Upper lobe of left lung (tissue), 6 donors: ENCODE results near the gene PTPRK. TPM values are rescaled to one million over a fixed set of nuclear protein-coding genes. Genes with fewer than 3 reads are reported as not detected.

ENCODE experiments used
- ATAC-seq, 2 donors: fragments of 200-7000 bp; cut with Tn5 transposase; one replicate each; pipeline ENCODE4 v1.9.1; 2022; ENCODE audit warnings: mild to moderate bottlenecking in 2 of 2, moderate library complexity in 2 of 2; ENCODE audit not compliant: low FRiP score in 2 of 2
- DNase-seq, 2 donors: peaks; one replicate each; pipeline ENCODE4 v3.0.0-alpha.2; 2019 to 2020
- H3K27ac ChIP-seq, 4 donors: fragments of 200-600 bp; sonication (generic); one replicate each; pipeline ENCODE4 v1.5.1; 2016 to 2019
- H3K27me3 ChIP-seq, 4 donors: fragments of 200-600 bp; sonication (generic); one replicate each; pipeline ENCODE4 v1.5.1; 2017 to 2019
- H3K36me3 ChIP-seq, 4 donors: fragments of 200-600 bp; sonication (generic); one replicate each; pipeline ENCODE4 v1.5.1; 2016 to 2019
- H3K4me1 ChIP-seq, 4 donors: fragments of 200-600 bp; sonication (generic); one replicate each; pipeline ENCODE4 v1.5.1; 2018 to 2019
- H3K4me3 ChIP-seq, 4 donors: fragments of 200-600 bp; sonication (generic); one replicate each; pipeline ENCODE4 v1.5.1; 2017 to 2019; ENCODE audit warnings: mild to moderate bottlenecking in 2 of 4, moderate library complexity in 1 of 4
- H3K9me3 ChIP-seq, 4 donors: fragments of 200-600 bp; sonication (generic); one replicate each; pipeline ENCODE4 v1.5.1; 2018 to 2019
- CTCF ChIP-seq, 6 experiments: fragments of 450-650 bp in 4 of 6; fragments of 200-600 bp in 2 of 6; sonication (generic) in 2 of 6; IDR thresholded peaks; one replicate each; pipeline ENCODE4 v1.5.1; 2016 to 2019; ENCODE audit warnings: antibody characterized with exemption in 6 of 6
- EP300 ChIP-seq, 4 donors: sonication (generic); formaldehyde crosslinking; IDR thresholded peaks; one replicate each; pipeline ENCODE4 v1.5.1; 2017; ENCODE audit warnings: antibody characterized with exemption in 4 of 4, control low read depth in 2 of 4
- POLR2A ChIP-seq, 4 donors: fragments of 450-650 bp; IDR thresholded peaks; one replicate each; pipeline ENCODE4 v1.5.1; 2016 to 2017; ENCODE audit warnings: antibody characterized with exemption in 4 of 4, mild to moderate bottlenecking in 2 of 4
- POLR2AphosphoS5 ChIP-seq, 2 donors: sonication (generic); formaldehyde crosslinking; IDR thresholded peaks; one replicate each; pipeline ENCODE4 v1.5.1; 2017; ENCODE audit warnings: antibody characterized with exemption in 2 of 2
- WGBS, 2 donors: methylation state at CpG; one replicate each; pipeline ENCODE4 v1.1.5; 2017 to 2018; 5-methylcytosine and 5-hydroxymethylcytosine counted together
- total RNA-seq, 6 donors: library from RNA; depleted of rRNA in 4 of 6; stranded (reverse); fragments of >200 nt in 4 of 6; gene quantifications; one replicate each; pipeline versions ENCODE4 v1.1.0 to v1.2.1, GENCODE V29; 2016 to 2021
- donor health status: DM: no; HTN: no; CAD: no; lungs with moderate emphysema.
- donor health status: DM: no; HTN: yes; CAD: no; lungs with severe emphysema.

PTPRK gene
- total RNA-seq, 6 donors from 2014 or later: 42.7 to 97.4 (median 65.2) TPM

GRCh38 chr6:128558021-128558420, 37.6 kb upstream of the PTPRK start:
- DNase-seq: no peak
- 66 to 74% methylated on average over 2 of the region's 2 CpGs for WGBS, 2 donors

GRCh38 chr6:128557081-128557480, 36.7 kb upstream of the PTPRK start:
- no peaks in the 10 kb centered on the region for H3K4me1 ChIP-seq
- TF ChIP-seq CTCF (IDR thresholded peaks at IDR 0.05) (no peak), POLR2AphosphoS5 (IDR thresholded peaks at IDR 0.05) (no peak), EP300 (IDR thresholded peaks at IDR 0.05) (no peak), POLR2A (IDR thresholded peaks at IDR 0.05) (no peak)
- ATAC-seq (no peak), DNase-seq (no peak)
- H3K27ac ChIP-seq: no peak overlapping the region
- WGBS, 2 donors: 59 to 66% methylated on average over 3 of the region's 3 CpGs
- H3K27me3 ChIP-seq: no peaks in the 10 kb centered on the region
- no peaks in the 10 kb centered on the region for H3K9me3 ChIP-seq
- no peaks in the 10 kb centered on the region for H3K36me3 ChIP-seq
- H3K4me3 ChIP-seq: no peak overlapping the region

More at GRCh38 chr6:128558021-128558420, 37.6 kb upstream of the PTPRK start:
- Histone ChIP-seq H3K4me1 (no peaks in the 10 kb centered on the region), H3K27me3 (no peaks in the 10 kb centered on the region), H3K9me3 (no peaks in the 10 kb centered on the region), H3K4me3 (no peak overlapping the region), H3K36me3 (no peaks in the 10 kb centered on the region), H3K27ac (no peak overlapping the region)
- TF ChIP-seq EP300 (IDR thresholded peaks at IDR 0.05) (no peak), CTCF (IDR thresholded peaks at IDR 0.05) (no peak), POLR2A (IDR thresholded peaks at IDR 0.05) (no peak), POLR2AphosphoS5 (IDR thresholded peaks at IDR 0.05) (no peak)
- ATAC-seq: no peak

GRCh38 chr6:128554302-128554701, 33.9 kb upstream of the PTPRK start:
- TF ChIP-seq POLR2AphosphoS5 (IDR thresholded peaks at IDR 0.05) (no peak), CTCF (IDR thresholded peaks at IDR 0.05) (peak in 1 of 6 experiments; percentile 26)
- no peak for ATAC-seq

GRCh38 chr6:128541261-128541660, 20.9 kb upstream of the PTPRK start:
- Histone ChIP-seq H3K36me3 (no peaks in the 10 kb centered on the region), H3K27ac (no peak overlapping the region), H3K4me1 (no peaks in the 10 kb centered on the region), H3K9me3 (peaks cover 0 to 2% (median 0%) of the 10 kb centered on the region in 4 donors), H3K27me3 (no peaks in the 10 kb centered on the region), H3K4me3 (no peak overlapping the region)
- 38 to 59% methylated on average over 1 of the region's 1 CpG for WGBS, 2 donors
- ATAC-seq (no peak), DNase-seq (no peak)
- TF ChIP-seq CTCF (IDR thresholded peaks at IDR 0.05) (no peak), POLR2AphosphoS5 (IDR thresholded peaks at IDR 0.05) (no peak), EP300 (IDR thresholded peaks at IDR 0.05) (no peak), POLR2A (IDR thresholded peaks at IDR 0.05) (no peak)

More at GRCh38 chr6:128554302-128554701, 33.9 kb upstream of the PTPRK start:
- WGBS, 2 donors: 50 to 57% methylated on average over 2 of the region's 2 CpGs
- H3K4me1 ChIP-seq: no peaks in the 10 kb centered on the region
- H3K4me3 ChIP-seq: no peak overlapping the region
- H3K27ac ChIP-seq: no peak overlapping the region
- H3K9me3 ChIP-seq: no peaks in the 10 kb centered on the region
- no peak for DNase-seq
- H3K27me3 ChIP-seq: no peaks in the 10 kb centered on the region
- no peaks in the 10 kb centered on the region for H3K36me3 ChIP-seq

- no peak for DNase-seq
- no peak for TF ChIP-seq POLR2AphosphoS5 (IDR thresholded peaks at IDR 0.05)
- no peak for TF ChIP-seq CTCF (IDR thresholded peaks at IDR 0.05)
- no peak for TF ChIP-seq POLR2A (IDR thresholded peaks at IDR 0.05)
- no peak for TF ChIP-seq EP300 (IDR thresholded peaks at IDR 0.05)
- Histone ChIP-seq H3K4me1 (no peaks in the 10 kb centered on the region), H3K36me3 (no peaks in the 10 kb centered on the region), H3K4me3 (no peak overlapping the region), H3K27me3 (no peaks in the 10 kb centered on the region), H3K27ac (no peak overlapping the region), H3K9me3 (no peaks in the 10 kb centered on the region)
- WGBS, 2 donors: 92 to 93% methylated on average over 4 of the region's 4 CpGs
- ATAC-seq: no peak
Observed at GRCh38 chr6:128538763-128539162, 18.4 kb upstream of the PTPRK start.
